Adrenal gland (tissue), 12 donors: ENCODE data around the gene RBPMS2. TPM values are rescaled to one million over a fixed set of nuclear protein-coding genes. Genes with fewer than 3 reads are reported as not detected.

Source experiments
- DNase-seq, 7 donors: peaks; one replicate each; pipeline ENCODE4 v3.0.0-alpha.2; 2019 to 2020
- H3K27ac ChIP-seq, 5 donors: fragments of 200-600 bp; sonication (generic) in 4 of 5; 1 replicate in 3 of 5; 2 replicates in 2 of 5; pipeline versions ENCODE4 v1.5.1 to v1.8.0; 2016 to 2020; ENCODE audit warnings: mild to moderate bottlenecking in 1 of 5
- H3K27me3 ChIP-seq: fragments of 200-600 bp; 2 replicates; pipeline ENCODE4 v1.8.0; 2021
- H3K36me3 ChIP-seq, 2 donors: fragments of 200-600 bp; replicated peaks in 1 of 2; 1 replicate in 1 of 2; 2 replicates in 1 of 2; pipeline versions ENCODE4 v1.5.1 to v1.8.0; 2018 to 2022
- H3K4me1 ChIP-seq, 2 donors: fragments of 200-600 bp; replicated peaks in 1 of 2; 1 replicate in 1 of 2; 2 replicates in 1 of 2; pipeline versions ENCODE4 v1.5.1 to v1.8.0; 2018 to 2021
- H3K4me3 ChIP-seq, 4 donors: fragments of 200-600 bp; sonication (generic) in 3 of 4; one replicate each; pipeline ENCODE4 v1.5.1; 2016 to 2018
- H3K9me3 ChIP-seq, 3 donors: fragments of 200-600 bp; sonication (generic) in 1 of 3; replicated peaks in 1 of 3; 1 replicate in 2 of 3; 2 replicates in 1 of 3; pipeline versions ENCODE4 v1.5.1 to v1.8.0; 2016 to 2021
- CTCF ChIP-seq, 6 experiments: fragments of 450-650 bp in 4 of 6; fragments of 200-600 bp in 2 of 6; sonication (generic) in 1 of 6; IDR thresholded peaks; 1 replicate in 5 of 6; 2 replicates in 1 of 6; pipeline versions ENCODE4 v1.5.1 to v1.8.0; 2016 to 2021; ENCODE audit warnings: antibody characterized with exemption in 6 of 6, mild to moderate bottlenecking in 2 of 6, moderate library complexity in 1 of 6
- POLR2A ChIP-seq, 2 donors: fragments of 450-650 bp; IDR thresholded peaks; one replicate each; pipeline ENCODE4 v1.6.1; 2017; ENCODE audit warnings: antibody characterized with exemption in 2 of 2, mild to moderate bottlenecking in 2 of 2, moderate library complexity in 1 of 2
- WGBS, 4 donors: extraction: QIAGEN DNeasy Blood & Tissue Kit in 2 of 4; methylation state at CpG; one replicate each; pipeline versions ENCODE4 v1.1.5 to v1.1.7; 2013 to 2017; 5-methylcytosine and 5-hydroxymethylcytosine counted together
- intact Hi-C, 2 donors: fragments of 100-400 bp; cut with DNase I; formaldehyde crosslinking; loops; one replicate each; pipeline versions ENCODE4 v1.14.1 to v1.15.0; 2022 to 2023
- polyA plus RNA-seq, 3 donors: library from polyadenylated mRNA; stranded (reverse); fragments of 200-250 nt in 2 of 3; fragments of 350-450 nt in 1 of 3; fragmentation: Illumina TruSeq in 1 of 3; extraction: RNeasy Lipid Tissue Mini Kit (QIAGEN cat#74804) in 1 of 3; gene quantifications; one replicate each; pipeline ENCODE4 v1.2.3, GENCODE V29; 2013 to 2014
- total RNA-seq, 9 donors: library from RNA; depleted of rRNA in 4 of 9; stranded (reverse); fragments of >200 nt in 4 of 9; fragments of 120-200 nt in 1 of 9; fragmentation: NEBNext Ultra II Directional in 1 of 9; extraction: Animal tissue kit (Norgen Biotek cat#: 25700) in 1 of 9; gene quantifications; one replicate each; pipeline versions ENCODE4 v1.1.0 to v1.2.4, GENCODE V29; 2013 to 2023
- donor health status: healthy with polysubstance abuse.
- donor health status: Bipolar disorder and iron deficiency.
- donor health status: DM: yes; HTN: yes; CAD: no.
- donor health status: DM: no; HTN: no; CAD: no.
- donor health status: DM: no; HTN: no; CAD: no.
- donor health status: DM: yes; HTN: yes; CAD: no.

The RBPMS2 gene
- total and polyA plus RNA-seq, 12 donors = 0.39 to 6.3 (median 4.0) TPM; not detected in 1

- Histone ChIP-seq H3K4me3 (peak overlapping the region in 1 of 4 donors; percentile 99), H3K27me3 (no peaks in the 10 kb centered on the region), H3K9me3 (no peaks in the 10 kb centered on the region), H3K36me3 (no peaks in the 10 kb centered on the region), H3K4me1 (peaks cover 39 to 66% of the 10 kb centered on the region in 2 donors), H3K27ac (peak overlapping the region in 2 of 5 donors; percentile 0 to 71)
- intact Hi-C loops = no loop called here
- no peak for DNase-seq
- no peak for TF ChIP-seq CTCF (IDR thresholded peaks at IDR 0.05)
- 52 to 63% (median 55%) methylated on average over 3 of the region's 3 CpGs for WGBS, 4 donors
Observed at GRCh38 chr15:64701051-64701450, 74.3 kb downstream of the RBPMS2 start.

DNA sequence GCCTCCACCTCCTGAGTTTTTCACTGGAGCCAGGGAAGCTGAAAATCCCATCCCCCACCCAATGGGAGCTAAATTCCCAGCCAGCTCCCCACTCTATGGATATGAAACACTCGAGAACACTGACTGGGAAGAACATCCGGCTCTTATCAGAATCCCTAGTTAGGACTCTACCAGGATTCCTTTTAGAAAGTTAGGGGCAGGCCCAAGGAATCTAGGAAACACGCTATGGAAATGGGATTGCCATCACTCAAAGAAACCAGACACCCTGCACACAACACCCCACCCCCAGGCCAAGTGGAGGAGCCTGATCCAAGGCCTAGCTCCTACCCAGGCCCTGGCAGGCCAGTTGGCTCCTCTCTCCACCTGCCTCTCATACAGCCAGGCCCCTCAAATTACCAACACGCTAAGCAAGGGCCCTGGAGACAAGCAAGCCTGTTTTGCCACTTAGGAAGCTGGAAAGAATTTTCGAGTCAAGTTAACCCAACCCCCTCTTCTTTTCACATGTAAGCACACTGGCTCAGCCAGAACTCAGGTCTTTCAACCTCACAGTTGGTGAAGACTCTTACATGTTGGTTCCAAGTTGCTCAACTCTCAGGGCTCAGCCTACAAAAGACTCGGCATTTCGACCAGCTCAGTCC is 75.5 kb downstream of the RBPMS2 start:
- peak overlapping the region in 1 of 4 donors; percentile 21 for H3K4me3 ChIP-seq

GRCh38 chr15:64698823-64699222 is 76.6 kb downstream of the RBPMS2 start:
- TF ChIP-seq CTCF (IDR thresholded peaks at IDR 0.05) (no peak), POLR2A (IDR thresholded peaks at IDR 0.05) (no peak)
- intact Hi-C loops = no loop called here
- Histone ChIP-seq H3K4me3 (peak overlapping the region in 1 of 4 donors; percentile 21), H3K36me3 (peaks cover 0 to 5% of the 10 kb centered on the region in 2 donors), H3K27ac (peak overlapping the region in 4 of 5 donors; percentile 19 to 71 (median 48)), H3K4me1 (peaks cover 43 to 86% of the 10 kb centered on the region in 2 donors), H3K9me3 (no peaks in the 10 kb centered on the region), H3K27me3 (no peaks in the 10 kb centered on the region)
- no peak for DNase-seq

More for the DNA sequence above, 75.5 kb downstream of the RBPMS2 start:
- no peaks in the 10 kb centered on the region for H3K9me3 ChIP-seq
- H3K36me3 ChIP-seq = no peaks in the 10 kb centered on the region
- whole genome bisulfite sequencing, 4 donors = 44 to 54% (median 48%) methylated on average over 5 to 7 of the region's 7 CpGs
- TF ChIP-seq CTCF (IDR thresholded peaks at IDR 0.05) = no peak
- TF ChIP-seq POLR2A (IDR thresholded peaks at IDR 0.05) = no peak
- peak in 2 of 7 donors; percentile 37 to 52 for DNase-seq
- H3K27ac ChIP-seq = peak overlapping the region in 4 of 5 donors; percentile 19 to 71 (median 40)
- no peaks in the 10 kb centered on the region for H3K27me3 ChIP-seq
- intact Hi-C loops = no loop called here
- H3K4me1 ChIP-seq = peaks cover 39 to 78% of the 10 kb centered on the region in 2 donors

DNA sequence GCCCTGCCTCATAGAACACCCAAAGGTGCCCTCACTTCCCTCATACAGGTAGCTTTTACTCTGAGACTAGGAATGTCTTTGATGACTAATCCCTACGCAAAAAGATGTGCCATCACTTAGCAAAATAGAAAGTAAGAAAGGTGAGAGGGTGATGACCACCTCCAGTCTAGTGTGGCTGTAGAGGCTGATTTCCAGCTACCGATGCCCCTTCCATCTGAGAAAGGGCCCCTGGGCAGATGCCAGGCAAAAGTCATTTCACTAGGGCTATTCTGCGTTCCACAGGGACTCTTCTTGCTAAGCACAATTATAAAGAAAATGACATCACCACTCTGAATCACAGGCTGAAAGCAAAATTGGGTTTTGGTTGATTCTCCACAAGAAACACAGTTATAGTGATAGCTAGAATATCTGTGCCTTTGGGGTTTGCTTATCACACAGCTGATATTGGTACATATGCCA is 77.4 kb downstream of the RBPMS2 start:
- no peak for DNase-seq
- Histone ChIP-seq H3K9me3 (no peaks in the 10 kb centered on the region), H3K27me3 (no peaks in the 10 kb centered on the region), H3K4me1 (peaks cover 49 to 90% of the 10 kb centered on the region in 2 donors), H3K27ac (peak overlapping the region in 4 of 5 donors; percentile 38 to 71 (median 52)), H3K36me3 (peaks cover 0 to 5% of the 10 kb centered on the region in 2 donors), H3K4me3 (no peak overlapping the region)
- TF ChIP-seq POLR2A (IDR thresholded peaks at IDR 0.05) (no peak), CTCF (IDR thresholded peaks at IDR 0.05) (no peak)
- WGBS, 4 donors = 45 to 57% (median 51%) methylated on average over 3 of the region's 3 CpGs
- intact Hi-C loops = no loop called here
